Hepatocyte (in vitro differentiated cells): ENCODE results near the gene BEX3.

Source experiments
- EZH2 ChIP-seq: fragments of 200-600 bp; sonication (generic); IDR thresholded peaks from 2 replicates; pipeline ENCODE4 v1.6.1; 2016; ENCODE audit warnings: antibody characterized with exemption, mild to moderate bottlenecking, borderline replicate concordance
- EZH2phosphoT487 ChIP-seq: fragments of 200-600 bp; sonication (generic); IDR thresholded peaks from one replicate; pipeline ENCODE4 v1.6.1; 2018; ENCODE audit warnings: antibody characterized with exemption, mild to moderate bottlenecking, low read depth, moderate library complexity; ENCODE audit not compliant: unreplicated experiment, severe bottlenecking
- TF ChIP-seq, protein P1 (sequence below): fragments of 200-600 bp; sonication (generic); IDR thresholded peaks from 2 replicates; pipeline ENCODE4 v1.5.1; 2016; ENCODE audit warnings: antibody characterized with exemption, mild to moderate bottlenecking; ENCODE audit not compliant: poor library complexity

DNA sequence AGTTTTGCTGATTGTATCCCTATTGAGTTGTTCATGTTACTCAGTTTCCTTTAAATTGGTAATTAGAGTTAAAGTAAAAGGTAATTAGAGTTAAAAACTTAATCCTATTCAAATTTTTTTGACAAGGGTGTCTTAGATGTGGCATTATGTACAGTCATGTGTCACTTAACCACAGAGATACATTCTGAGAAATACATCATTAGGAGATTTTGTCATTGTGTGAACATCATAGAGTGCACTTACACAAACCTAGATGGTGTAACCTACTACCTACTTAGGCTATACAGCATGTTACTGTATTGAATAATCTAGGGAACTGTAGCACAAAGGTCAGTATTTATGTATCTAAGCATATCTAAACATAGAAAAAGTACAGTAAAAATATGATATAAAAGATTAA lies 39.2 kb downstream of the BEX3 start:
- TF ChIP-seq, protein P1, sequence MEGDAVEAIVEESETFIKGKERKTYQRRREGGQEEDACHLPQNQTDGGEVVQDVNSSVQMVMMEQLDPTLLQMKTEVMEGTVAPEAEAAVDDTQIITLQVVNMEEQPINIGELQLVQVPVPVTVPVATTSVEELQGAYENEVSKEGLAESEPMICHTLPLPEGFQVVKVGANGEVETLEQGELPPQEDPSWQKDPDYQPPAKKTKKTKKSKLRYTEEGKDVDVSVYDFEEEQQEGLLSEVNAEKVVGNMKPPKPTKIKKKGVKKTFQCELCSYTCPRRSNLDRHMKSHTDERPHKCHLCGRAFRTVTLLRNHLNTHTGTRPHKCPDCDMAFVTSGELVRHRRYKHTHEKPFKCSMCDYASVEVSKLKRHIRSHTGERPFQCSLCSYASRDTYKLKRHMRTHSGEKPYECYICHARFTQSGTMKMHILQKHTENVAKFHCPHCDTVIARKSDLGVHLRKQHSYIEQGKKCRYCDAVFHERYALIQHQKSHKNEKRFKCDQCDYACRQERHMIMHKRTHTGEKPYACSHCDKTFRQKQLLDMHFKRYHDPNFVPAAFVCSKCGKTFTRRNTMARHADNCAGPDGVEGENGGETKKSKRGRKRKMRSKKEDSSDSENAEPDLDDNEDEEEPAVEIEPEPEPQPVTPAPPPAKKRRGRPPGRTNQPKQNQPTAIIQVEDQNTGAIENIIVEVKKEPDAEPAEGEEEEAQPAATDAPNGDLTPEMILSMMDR = no peak
- TF ChIP-seq EZH2phosphoT487 (no peak), EZH2 (no peak)
